ENCODE measurements around the gene FASN. TPM values are rescaled to one million over a fixed set of nuclear protein-coding genes. Genes with fewer than 3 reads are reported as not detected.

FASN gene
- total RNA-seq, 2 experiments from 2014 or later, result 138 to 139 TPM

- Mint-ChIP-seq H3K9me3 (no peaks in the 10 kb centered on the region), H3K36me3 (ENCODE audit: low read depth) (peaks cover 9% of the 10 kb centered on the region), H3K4me1 (no peaks in the 10 kb centered on the region), H3K4me3 (no peak overlapping the region), H3K27me3 (no peaks in the 10 kb centered on the region), H3K27ac (no peak overlapping the region)
- DNase-seq, result no peak
- ChIA-PET POLR2A (no interaction called here), CTCF (interaction anchor here (1.5 kb wide), 2 partner anchors 10 to 58 kb away, joined by 4 to 5 read pairs; partner anchors contain the start of gene FASN)
Measured at GRCh38 chr17:82087961-82088837, 9.8 kb downstream of the FASN start.

- ChIA-PET CTCF (interaction anchor here (1.5 kb wide), 1 partner anchor 10 kb away, joined by 4 read pairs; the partner anchor contains the start of gene FASN), POLR2A (no interaction called here)
- Mint-ChIP-seq H3K9me3 (no peaks in the 10 kb centered on the region), H3K4me3 (no peak overlapping the region), H3K27ac (no peak overlapping the region), H3K4me1 (no peaks in the 10 kb centered on the region), H3K36me3 (ENCODE audit: low read depth) (peaks cover 12% of the 10 kb centered on the region), H3K27me3 (no peaks in the 10 kb centered on the region)
- no peak for DNase-seq
Measured at GRCh38 chr17:82086941-82087906, 10.8 kb downstream of the FASN start.

GRCh38 chr17:82085931-82086764, 11.9 kb downstream of the FASN start:
- H3K27ac Mint-ChIP-seq, result no peak overlapping the region
- CTCF ChIA-PET, result no interaction called here

GRCh38 chr17:82085031-82085861, 12.8 kb downstream of the FASN start:
- Mint-ChIP-seq H3K27me3 (no peaks in the 10 kb centered on the region), H3K27ac (no peak overlapping the region), H3K4me1 (no peaks in the 10 kb centered on the region), H3K36me3 (ENCODE audit: low read depth) (peaks cover 7% of the 10 kb centered on the region), H3K9me3 (no peaks in the 10 kb centered on the region), H3K4me3 (no peak overlapping the region)
- POLR2A ChIA-PET, result no interaction called here
- CTCF ChIA-PET, result no interaction called here
- no peak for DNase-seq

More at GRCh38 chr17:82085931-82086764, 11.9 kb downstream of the FASN start:
- POLR2A ChIA-PET, result no interaction called here
- Mint-ChIP-seq H3K36me3 (ENCODE audit: low read depth) (peaks cover 12% of the 10 kb centered on the region), H3K9me3 (no peaks in the 10 kb centered on the region), H3K27me3 (no peaks in the 10 kb centered on the region), H3K4me1 (no peaks in the 10 kb centered on the region), H3K4me3 (no peak overlapping the region)
- no peak for DNase-seq

- ChIA-PET POLR2A (no interaction called here), CTCF (no interaction called here)
- Mint-ChIP-seq H3K4me3 (no peak overlapping the region), H3K36me3 (ENCODE audit: low read depth) (peaks cover 10% of the 10 kb centered on the region), H3K9me3 (no peaks in the 10 kb centered on the region), H3K27me3 (no peaks in the 10 kb centered on the region), H3K4me1 (no peaks in the 10 kb centered on the region), H3K27ac (no peak overlapping the region)
- DNase-seq, result no peak
Measured at GRCh38 chr17:82084373-82085030, 13.5 kb downstream of the FASN start.

GRCh38 chr17:82083533-82084359, 14.3 kb downstream of the FASN start:
- no peak overlapping the region for H3K27ac Mint-ChIP-seq
- no peaks in the 10 kb centered on the region for H3K4me1 Mint-ChIP-seq
- H3K36me3 Mint-ChIP-seq (ENCODE audit: low read depth), result peaks cover 10% of the 10 kb centered on the region
- H3K27me3 Mint-ChIP-seq, result no peaks in the 10 kb centered on the region
- H3K4me3 Mint-ChIP-seq, result no peak overlapping the region
- CTCF ChIA-PET, result no interaction called here
- POLR2A ChIA-PET, result no interaction called here
- H3K9me3 Mint-ChIP-seq, result no peaks in the 10 kb centered on the region
- DNase-seq, result no peak

GRCh38 chr17:82083009-82083408, 15.0 kb downstream of the FASN start:
- DNase-seq, result no peak
- no peaks in the 10 kb centered on the region for H3K27me3 Mint-ChIP-seq
- H3K27ac Mint-ChIP-seq, result no peak overlapping the region
- ChIA-PET POLR2A (no interaction called here), CTCF (no interaction called here)
- H3K4me3 Mint-ChIP-seq, result no peak overlapping the region
- peaks cover 13% of the 10 kb centered on the region for H3K36me3 Mint-ChIP-seq (ENCODE audit: low read depth)
- H3K4me1 Mint-ChIP-seq, result no peaks in the 10 kb centered on the region
- no peaks in the 10 kb centered on the region for H3K9me3 Mint-ChIP-seq

- Mint-ChIP-seq H3K27me3 (no peaks in the 10 kb centered on the region), H3K36me3 (ENCODE audit: low read depth) (peaks cover 14% of the 10 kb centered on the region), H3K27ac (no peak overlapping the region), H3K9me3 (no peaks in the 10 kb centered on the region), H3K4me1 (no peaks in the 10 kb centered on the region), H3K4me3 (no peak overlapping the region)
- DNase-seq, result no peak
- ChIA-PET CTCF (no interaction called here), POLR2A (no interaction called here)
Measured at GRCh38 chr17:82082456-82082855, 15.6 kb downstream of the FASN start.

GRCh38 chr17:82081966-82082365, 16.1 kb downstream of the FASN start:
- Mint-ChIP-seq H3K4me1 (no peaks in the 10 kb centered on the region), H3K9me3 (no peaks in the 10 kb centered on the region), H3K27ac (no peak overlapping the region), H3K36me3 (ENCODE audit: low read depth) (peaks cover 14% of the 10 kb centered on the region), H3K4me3 (no peak overlapping the region), H3K27me3 (no peaks in the 10 kb centered on the region)
- CTCF ChIA-PET, result no interaction called here
- POLR2A ChIA-PET, result no interaction called here
- no peak for DNase-seq

GRCh38 chr17:82081546-82081945, 16.5 kb downstream of the FASN start:
- ChIA-PET POLR2A (no interaction called here), CTCF (interaction anchor here (1.2 kb wide), 1 partner anchor 122 kb away, joined by 3 read pairs; no protein-coding TSS in a partner anchor)
- DNase-seq, result no peak
- no peak overlapping the region for H3K27ac Mint-ChIP-seq
- peaks cover 14% of the 10 kb centered on the region for H3K36me3 Mint-ChIP-seq (ENCODE audit: low read depth)
- no peaks in the 10 kb centered on the region for H3K4me1 Mint-ChIP-seq
- H3K27me3 Mint-ChIP-seq, result no peaks in the 10 kb centered on the region
- H3K4me3 Mint-ChIP-seq, result no peak overlapping the region
- no peaks in the 10 kb centered on the region for H3K9me3 Mint-ChIP-seq
